Suprapubic skin (tissue), 4 donors: ENCODE results near the gene NPHP4. TPM values are rescaled to one million over a fixed set of nuclear protein-coding genes. Genes with fewer than 3 reads are reported as not detected.
"Not testable (repeated sequence)": the region's sequence is repeated elsewhere in the genome, so short reads cannot be mapped to it uniquely, and the experiment has no call there.

Experiments
- DNase-seq, 2 donors: peaks; one replicate each; pipeline ENCODE4 v3.0.0-alpha.2; 2019; ENCODE audit warnings: low spot score in 2 of 2
- H3K27ac ChIP-seq: fragments of 200-600 bp; sonication (generic); one replicate; pipeline ENCODE4 v1.5.1; 2019
- H3K27me3 ChIP-seq: fragments of 200-600 bp; sonication (generic); one replicate; pipeline ENCODE4 v1.5.1; 2019
- H3K36me3 ChIP-seq: fragments of 200-600 bp; sonication (generic); one replicate; pipeline ENCODE4 v1.5.1; 2019
- H3K4me1 ChIP-seq: fragments of 200-600 bp; sonication (generic); one replicate; pipeline ENCODE4 v1.5.1; 2019
- H3K4me3 ChIP-seq: fragments of 200-600 bp; sonication (generic); one replicate; pipeline ENCODE4 v1.5.1; 2019; ENCODE audit warnings: mild to moderate bottlenecking
- H3K9me3 ChIP-seq: fragments of 200-600 bp; sonication (generic); one replicate; pipeline ENCODE4 v1.5.1; 2019
- EP300 ChIP-seq: sonication (generic); formaldehyde crosslinking; IDR thresholded peaks from one replicate; pipeline ENCODE4 v1.6.1; 2017; ENCODE audit warnings: antibody characterized with exemption
- POLR2A ChIP-seq, 2 donors: fragments of 450-650 bp; IDR thresholded peaks; one replicate each; pipeline ENCODE4 v1.6.1; 2017; ENCODE audit warnings: antibody characterized with exemption in 2 of 2, mild to moderate bottlenecking in 2 of 2, moderate library complexity in 2 of 2
- POLR2AphosphoS5 ChIP-seq, 3 donors: sonication (generic); formaldehyde crosslinking; IDR thresholded peaks; one replicate each; pipeline ENCODE4 v1.6.1; 2017; ENCODE audit warnings: antibody characterized with exemption in 3 of 3
- whole genome bisulfite sequencing: methylation state at CpG from one replicate; pipeline ENCODE4 v1.1.5; 2018; 5-methylcytosine and 5-hydroxymethylcytosine counted together
- total RNA-seq, 4 donors: library from RNA; depleted of rRNA; stranded (reverse); fragments of >200 nt; gene quantifications; one replicate each; pipeline ENCODE4 v1.1.0, GENCODE V29; 2016
- TF ChIP-seq, protein P1 (sequence below), 2 donors: fragments of 200-600 bp in 1 of 2; fragments of 450-650 bp in 1 of 2; sonication (generic) in 1 of 2; IDR thresholded peaks; one replicate each; pipeline ENCODE4 v1.5.1; 2016 to 2019; ENCODE audit warnings: antibody characterized with exemption in 2 of 2, mild to moderate bottlenecking in 1 of 2, moderate library complexity in 1 of 2

NPHP4 gene
- total RNA-seq, 4 donors from 2014 or later: 26.3 to 33.7 (median 29.1) TPM

DNA sequence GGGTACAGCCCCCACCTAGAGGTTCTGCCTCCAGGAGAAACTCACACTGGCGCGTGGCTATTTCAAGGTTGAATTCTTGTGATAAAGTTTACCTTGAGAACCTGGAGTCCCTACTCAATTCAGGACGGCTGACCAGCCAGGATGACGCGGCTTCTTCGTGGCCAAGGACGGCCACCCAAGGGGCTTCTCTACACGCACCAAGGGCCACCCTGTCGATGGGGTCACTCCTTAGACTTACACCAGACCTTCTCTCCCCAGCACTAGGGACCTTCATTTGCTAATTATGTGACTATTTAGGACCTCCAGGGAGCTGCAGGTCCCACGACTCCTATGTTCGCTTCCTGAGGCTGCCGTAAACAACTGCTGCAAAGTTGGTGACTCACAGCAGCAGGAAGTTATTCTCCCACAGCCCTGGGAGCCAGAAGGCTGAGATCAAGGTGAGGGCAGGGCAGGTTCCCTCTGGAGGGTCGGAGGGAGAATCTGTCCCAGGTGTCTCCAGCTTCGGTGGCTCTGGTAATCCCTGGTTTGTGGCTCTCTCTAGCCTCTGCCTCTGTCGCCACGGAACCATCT is 135.9 kb downstream of the NPHP4 start:
- TF ChIP-seq POLR2A (IDR thresholded peaks at IDR 0.05) (no peak), POLR2AphosphoS5 (IDR thresholded peaks at IDR 0.05) (no peak), EP300 (no peak)
- TF ChIP-seq, protein P1, sequence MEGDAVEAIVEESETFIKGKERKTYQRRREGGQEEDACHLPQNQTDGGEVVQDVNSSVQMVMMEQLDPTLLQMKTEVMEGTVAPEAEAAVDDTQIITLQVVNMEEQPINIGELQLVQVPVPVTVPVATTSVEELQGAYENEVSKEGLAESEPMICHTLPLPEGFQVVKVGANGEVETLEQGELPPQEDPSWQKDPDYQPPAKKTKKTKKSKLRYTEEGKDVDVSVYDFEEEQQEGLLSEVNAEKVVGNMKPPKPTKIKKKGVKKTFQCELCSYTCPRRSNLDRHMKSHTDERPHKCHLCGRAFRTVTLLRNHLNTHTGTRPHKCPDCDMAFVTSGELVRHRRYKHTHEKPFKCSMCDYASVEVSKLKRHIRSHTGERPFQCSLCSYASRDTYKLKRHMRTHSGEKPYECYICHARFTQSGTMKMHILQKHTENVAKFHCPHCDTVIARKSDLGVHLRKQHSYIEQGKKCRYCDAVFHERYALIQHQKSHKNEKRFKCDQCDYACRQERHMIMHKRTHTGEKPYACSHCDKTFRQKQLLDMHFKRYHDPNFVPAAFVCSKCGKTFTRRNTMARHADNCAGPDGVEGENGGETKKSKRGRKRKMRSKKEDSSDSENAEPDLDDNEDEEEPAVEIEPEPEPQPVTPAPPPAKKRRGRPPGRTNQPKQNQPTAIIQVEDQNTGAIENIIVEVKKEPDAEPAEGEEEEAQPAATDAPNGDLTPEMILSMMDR (IDR thresholded peaks at IDR 0.05): no peak
- no peak for DNase-seq
- H3K36me3 ChIP-seq: peaks cover 11% of the 10 kb centered on the region
- peaks cover under 1% of the 10 kb centered on the region for H3K27me3 ChIP-seq
- 74% methylated on average over 11 of the region's 16 CpGs for WGBS
- no peak overlapping the region for H3K4me3 ChIP-seq
- H3K27ac ChIP-seq: no peak overlapping the region
- no peaks in the 10 kb centered on the region for H3K9me3 ChIP-seq
- H3K4me1 ChIP-seq: no peaks in the 10 kb centered on the region

DNA sequence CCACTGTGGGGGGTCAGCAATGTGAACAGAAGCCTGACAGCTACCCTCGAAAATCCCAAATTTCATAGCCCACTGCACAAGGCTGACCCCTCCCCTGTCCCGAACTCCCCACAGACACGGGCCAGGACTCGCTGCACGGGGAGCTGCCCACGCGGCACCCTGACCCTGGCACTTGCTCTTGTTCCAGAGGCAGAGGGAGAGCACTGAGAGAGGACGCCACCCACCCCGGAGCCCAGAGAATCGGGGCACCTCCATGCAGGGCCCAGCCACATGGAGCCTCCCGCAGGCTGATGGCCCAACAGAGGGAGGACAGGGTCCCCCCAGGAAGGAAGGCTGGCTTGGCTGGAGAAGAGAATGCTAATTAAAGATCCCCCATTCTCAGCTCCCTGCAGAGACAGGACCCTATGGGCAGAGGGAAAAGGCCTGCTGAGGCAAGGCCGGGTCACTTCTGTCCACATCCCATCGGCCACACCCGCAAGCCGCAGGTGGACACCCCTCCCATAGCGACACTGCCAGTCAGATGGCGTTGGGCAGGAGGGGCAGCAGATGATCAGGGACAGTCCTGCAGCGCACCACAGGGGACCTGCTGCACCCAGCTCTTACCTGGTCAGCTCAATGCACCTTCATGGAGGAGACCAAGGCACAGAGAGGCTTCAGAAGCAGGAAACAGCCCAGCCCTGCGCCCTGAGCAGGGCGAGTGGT is 136.9 kb downstream of the NPHP4 start:
- Histone ChIP-seq H3K4me3 (no peak overlapping the region), H3K27me3 (peaks cover 3% of the 10 kb centered on the region), H3K4me1 (no peaks in the 10 kb centered on the region), H3K9me3 (no peaks in the 10 kb centered on the region), H3K36me3 (peaks cover 10% of the 10 kb centered on the region), H3K27ac (no peak overlapping the region)
- WGBS: 92% methylated on average over 10 of the region's 20 CpGs
- DNase-seq: no peak
- no peak for TF ChIP-seq POLR2A (IDR thresholded peaks at IDR 0.05)
- no peak for TF ChIP-seq EP300
- TF ChIP-seq, protein P1 (IDR thresholded peaks at IDR 0.05): no peak
- TF ChIP-seq POLR2AphosphoS5 (IDR thresholded peaks at IDR 0.05): no peak

DNA sequence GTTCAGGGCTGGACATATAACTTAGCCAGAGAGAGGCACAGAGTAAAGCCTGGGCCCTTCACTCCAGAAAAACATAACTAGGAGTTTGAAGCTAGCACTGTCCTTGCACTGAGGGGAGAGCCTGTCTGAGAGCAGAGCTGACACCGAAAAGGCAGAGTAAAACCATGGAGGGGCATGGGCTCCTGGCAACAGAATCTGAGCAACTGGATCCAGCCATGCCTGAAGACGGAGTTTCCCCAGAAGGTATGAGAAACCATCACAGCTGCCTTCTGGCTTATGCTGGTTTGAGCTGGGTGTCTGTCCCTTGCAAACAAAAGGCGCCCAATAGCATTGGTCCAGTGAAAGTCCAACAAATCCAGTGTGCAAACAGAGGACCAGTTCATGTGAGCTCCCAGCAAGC is 137.5 kb downstream of the NPHP4 start:
- no peak overlapping the region for H3K27ac ChIP-seq
- WGBS: 97% methylated on average over 3 of the region's 3 CpGs
- no peaks in the 10 kb centered on the region for H3K9me3 ChIP-seq
- DNase-seq: no peak
- H3K36me3 ChIP-seq: peaks cover 9% of the 10 kb centered on the region
- no peak overlapping the region for H3K4me3 ChIP-seq
- H3K27me3 ChIP-seq: peaks cover 3% of the 10 kb centered on the region
- TF ChIP-seq EP300 (no peak), POLR2A (IDR thresholded peaks at IDR 0.05) (no peak), POLR2AphosphoS5 (IDR thresholded peaks at IDR 0.05) (no peak)
- TF ChIP-seq, protein P1 (IDR thresholded peaks at IDR 0.05): no peak
- no peaks in the 10 kb centered on the region for H3K4me1 ChIP-seq

DNA sequence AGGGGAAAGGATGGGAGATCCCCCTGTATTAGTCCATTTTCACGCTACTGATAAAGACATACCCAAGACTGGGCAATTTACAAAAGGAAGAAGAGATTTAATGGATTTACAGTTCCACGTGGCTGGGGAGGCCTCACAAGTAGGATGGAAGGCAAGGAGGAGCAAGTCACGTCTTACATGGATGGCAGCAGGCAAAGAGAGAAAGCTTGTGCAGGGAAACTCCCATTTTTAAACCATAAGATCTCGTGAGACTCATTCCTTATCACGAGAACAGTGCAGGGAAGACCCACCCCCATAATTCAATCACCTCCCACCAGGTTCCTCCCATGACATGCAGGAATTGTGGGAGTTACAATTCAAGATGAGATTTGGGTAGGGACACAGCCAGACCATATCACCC is 138.4 kb downstream of the NPHP4 start:
- whole genome bisulfite sequencing: 77% methylated on average over 5 of the region's 5 CpGs
- H3K4me1 ChIP-seq, H3K4me3 ChIP-seq, DNase-seq, H3K27me3 ChIP-seq, H3K9me3 ChIP-seq, H3K27ac ChIP-seq, H3K36me3 ChIP-seq: not testable (repeated sequence)

DNA sequence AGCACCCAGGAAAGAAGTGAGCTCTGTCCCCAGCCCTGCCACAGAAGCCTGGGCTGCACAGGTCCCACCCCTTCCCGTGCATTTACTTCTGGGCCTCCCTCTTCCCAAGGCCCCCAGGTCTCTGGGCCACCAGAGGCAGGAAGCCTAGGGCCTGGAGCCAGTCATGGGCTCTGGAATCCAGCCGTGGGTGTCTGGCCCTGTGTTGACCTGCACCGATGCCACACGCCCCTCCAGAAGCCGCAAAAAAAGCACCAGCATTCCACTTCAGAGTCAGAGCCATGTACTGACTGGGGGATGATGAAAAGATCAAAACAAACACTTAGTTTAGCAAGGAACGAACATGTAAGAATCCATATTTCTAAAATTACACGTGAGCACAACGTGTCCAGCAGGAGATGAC is 141.7 kb downstream of the NPHP4 start:
- WGBS: 42% methylated on average over 8 of the region's 8 CpGs
- Histone ChIP-seq H3K4me3 (no peak overlapping the region), H3K36me3 (no peaks in the 10 kb centered on the region), H3K27ac (no peak overlapping the region), H3K9me3 (no peaks in the 10 kb centered on the region), H3K27me3 (peaks cover 30% of the 10 kb centered on the region), H3K4me1 (no peaks in the 10 kb centered on the region)
- TF ChIP-seq, protein P1 (IDR thresholded peaks at IDR 0.05): no peak
- TF ChIP-seq POLR2A (IDR thresholded peaks at IDR 0.05) (no peak), EP300 (no peak), POLR2AphosphoS5 (IDR thresholded peaks at IDR 0.05) (no peak)
- DNase-seq: no peak
